HepG2 (cell line): Measurements from ENCODE around the gene KRTAP5-9. TPM values are rescaled to one million over a fixed set of nuclear protein-coding genes. Genes with fewer than 3 reads are reported as not detected.

Source experiments
- ATAC-seq: fragments of 200-7000 bp; cut with Tn5 transposase; 3 replicates; pipeline ENCODE4 v1.9.1; 2020; ENCODE audit warnings: mild to moderate bottlenecking, moderate library complexity
- BruUV-seq: library from RNA; stranded (reverse); fragments of 400-500 nt; replicated peaks from 2 replicates; lab custom pipeline; 2021; lab: Mats Ljungman, UMichigan
- CTCF ChIA-PET: fragments of 300-600 bp; formaldehyde crosslinking; extraction: SDS; loops from one replicate; lab custom pipeline; 2021; ENCODE audit warnings: low total read pairs, inconsistent platforms, low intra/inter-chr PET ratio; lab: Yijun Ruan, JAX
- POLR2A ChIA-PET: fragments of 350-600 bp; sonication (Branson Sonifier 250); formaldehyde crosslinking; loops from one replicate; lab custom pipeline; 2020; ENCODE audit warnings: antibody characterized with exemption, inconsistent platforms; lab: Yijun Ruan, JAX
- DNase-seq: peaks from one replicate; pipeline ENCODE4 v3.0.0-alpha.2; 2015; ENCODE audit warnings: low spot score
- FAIRE-seq: peaks from 3 replicates; lab custom pipeline; 2011; peaks lifted over from hg19 to GRCh38; lab: Jason Lieb, UNC
- H2AFZ ChIP-seq: one replicate; pipeline ENCODE4 v1.6.1; 2011; ENCODE audit warnings: low read length, inconsistent platforms
- H3K27ac ChIP-seq: fragments of 300-600 bp; 3 replicates; pipeline ENCODE4 v1.8.0; 2011; ENCODE audit warnings: mixed run types, mild to moderate bottlenecking, mixed read lengths, low read length, inconsistent platforms; ENCODE audit not compliant: insufficient read depth; ENCODE audit errors: extremely low read length
- H3K27me3 ChIP-seq, 2 experiments: fragments of 200-600 bp in 1 of 2; 2 replicates in 1 of 2; 3 replicates in 1 of 2; pipeline versions ENCODE4 v1.6.0 to v1.8.0; 2011; ENCODE audit warnings: low read length in 2 of 2, mild to moderate bottlenecking in 2 of 2, moderate library complexity in 2 of 2, inconsistent platforms in 1 of 2; ENCODE audit not compliant: insufficient read depth in 2 of 2, control insufficient read depth in 1 of 2
- H3K36me3 ChIP-seq, 2 experiments: fragments of 200-600 bp in 1 of 2; replicated peaks in 1 of 2; 2 replicates in 1 of 2; 3 replicates in 1 of 2; pipeline versions ENCODE4 v1.5.1 to v1.8.0; 2011; ENCODE audit warnings: low read length in 2 of 2, inconsistent platforms in 1 of 2; ENCODE audit not compliant: insufficient read depth in 2 of 2, control insufficient read depth in 1 of 2
- H3K4me1 ChIP-seq: 2 replicates; pipeline ENCODE4 v1.5.1; 2012; ENCODE audit warnings: low read length, inconsistent platforms; ENCODE audit not compliant: insufficient read depth
- H3K4me2 ChIP-seq: 2 replicates; pipeline ENCODE4 v1.6.0; 2011; ENCODE audit warnings: low read depth, low read length, inconsistent platforms
- H3K4me3 ChIP-seq, 3 experiments: fragments of 200-600 bp in 1 of 3; sonication (generic), shearing (Covaris generic) in 1 of 3; replicated peaks in 1 of 3; 2 replicates each; pipeline ENCODE4 v1.5.1; 2011 to 2016; ENCODE audit warnings: low read length in 3 of 3, inconsistent platforms in 2 of 3, low read depth in 2 of 3, mild to moderate bottlenecking in 2 of 3, control low read depth in 1 of 3, mixed read lengths in 1 of 3; ENCODE audit not compliant: insufficient read depth in 1 of 3
- H3K79me2 ChIP-seq: one replicate; pipeline ENCODE4 v1.6.1; 2011; ENCODE audit warnings: low read length, inconsistent platforms; ENCODE audit not compliant: insufficient read depth
- H3K9ac ChIP-seq: 2 replicates; pipeline ENCODE4 v1.6.0; 2011; ENCODE audit warnings: mild to moderate bottlenecking, low read depth, low read length, inconsistent platforms; ENCODE audit not compliant: insufficient read depth
- H3K9me3 ChIP-seq: 2 replicates; pipeline ENCODE4 v1.5.1; 2012; ENCODE audit warnings: mild to moderate bottlenecking, low read length
- H4K20me1 ChIP-seq: 2 replicates; pipeline ENCODE4 v1.6.0; 2011; ENCODE audit warnings: inconsistent platforms, mild to moderate bottlenecking, low read length, moderate library complexity; ENCODE audit not compliant: insufficient read depth
- ATF2 ChIP-seq: sonication (generic); formaldehyde crosslinking; IDR thresholded peaks from 2 replicates; pipeline ENCODE4 v1.4.0; 2020; ENCODE audit warnings: missing genetic modification reagents
- ZBTB14 ChIP-seq: sonication (generic); formaldehyde crosslinking; IDR thresholded peaks from 2 replicates; pipeline ENCODE4 v1.4.0; 2020; ENCODE audit warnings: missing genetic modification reagents
- ZBTB38 ChIP-seq: sonication (generic); formaldehyde crosslinking; IDR thresholded peaks from 2 replicates; pipeline ENCODE4 v1.5.1; 2020; ENCODE audit warnings: mild to moderate bottlenecking, missing genetic modification reagents
- WGBS: methylation state at CpG from one replicate; pipeline ENCODE4 v1.1.6; 2017; ENCODE audit warnings: low lambda C conversion rate; 5-methylcytosine and 5-hydroxymethylcytosine counted together
- in situ Hi-C: cut with HindIII; loops from 2 replicates; pipeline ENCODE4 v1.10.0; 2017; ENCODE audit warnings: low pct_unique_long_range_greater_than_20kb; ENCODE audit not compliant: extremely low pct_ligation_motif_present
- intact Hi-C: fragments of 100-400 bp; cut with micrococcal nuclease; formaldehyde crosslinking; loops from one replicate; pipeline ENCODE4 v1.10.0; 2022; ENCODE audit not compliant: unreplicated experiment
- polyA plus RNA-seq, 8 experiments: library from polyadenylated mRNA; depleted of rRNA in 3 of 8; stranded (reverse) in 7 of 8; unstranded in 1 of 8; fragments of >200 nt; fragmentation: Illumina TruSeq in 4 of 8; extraction: Trizol in 4 of 8; gene quantifications; 2 replicates each; pipeline versions ENCODE4 v1.2.1 to v1.2.3, GENCODE V29; 2011 to 2016; ENCODE audit warnings: low read depth in 4 of 8, missing spikeins in 1 of 8, mixed read lengths in 1 of 8; ENCODE audit not compliant: insufficient read depth in 1 of 8
- total RNA-seq, 5 experiments: library from RNA; depleted of rRNA; stranded (reverse); fragments of >200 nt; fragmentation: Illumina TruSeq; extraction: Trizol; gene quantifications; 2 replicates each; pipeline ENCODE4 v1.2.3, GENCODE V29; 2016; ENCODE audit warnings: low read depth in 1 of 5
- TF ChIP-seq, protein P1 (sequence below): sonication (generic); formaldehyde crosslinking; IDR thresholded peaks from 2 replicates; pipeline ENCODE4 v1.5.1; 2020; ENCODE audit warnings: mild to moderate bottlenecking, missing genetic modification reagents, moderate library complexity

The KRTAP5-9 gene
- total and polyA plus RNA-seq, 2 of the 13 experiments (the other 11 are each of a cell fraction or from before 2014, with no cell fraction given) = 0.09 TPM; not detected in 1

DNA sequence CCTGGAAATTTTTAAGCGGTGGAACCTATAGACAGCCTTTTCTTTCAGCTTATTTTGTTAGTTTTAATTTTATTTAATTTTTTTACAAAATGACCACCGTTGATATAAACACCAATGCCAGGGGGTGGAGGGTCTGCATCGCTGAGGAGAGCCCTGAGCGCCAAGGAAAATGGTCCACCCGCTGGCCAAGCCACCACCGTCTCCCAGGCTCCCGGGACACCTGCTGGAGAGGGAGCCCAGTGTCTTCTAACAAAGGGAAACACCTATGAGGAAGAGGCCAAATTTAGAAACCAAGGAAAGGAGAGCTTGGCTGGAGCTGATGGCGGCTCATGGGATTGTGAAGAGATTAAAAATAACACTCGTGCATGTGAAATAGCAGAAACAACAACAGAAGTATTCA, 10.7 kb upstream of the KRTAP5-9 start:
- no peak for FAIRE-seq
- H3K4me2 ChIP-seq = no peak overlapping the region; the same call in 1 of the 2 replicates
- H3K4me3 ChIP-seq = no peak overlapping the region
- intact Hi-C loops (no loop called here), in situ Hi-C loops (no loop called here)
- H3K36me3 ChIP-seq = no peaks in the 10 kb centered on the region
- H4K20me1 ChIP-seq = no peaks in the 10 kb centered on the region
- TF ChIP-seq ZBTB38 (CRISPR knock-in tag) (peak; percentile 32; the same call in 1 of the 2 replicates), ATF2 (CRISPR knock-in tag) (no peak), ZBTB14 (no peak)
- TF ChIP-seq, protein P1, sequence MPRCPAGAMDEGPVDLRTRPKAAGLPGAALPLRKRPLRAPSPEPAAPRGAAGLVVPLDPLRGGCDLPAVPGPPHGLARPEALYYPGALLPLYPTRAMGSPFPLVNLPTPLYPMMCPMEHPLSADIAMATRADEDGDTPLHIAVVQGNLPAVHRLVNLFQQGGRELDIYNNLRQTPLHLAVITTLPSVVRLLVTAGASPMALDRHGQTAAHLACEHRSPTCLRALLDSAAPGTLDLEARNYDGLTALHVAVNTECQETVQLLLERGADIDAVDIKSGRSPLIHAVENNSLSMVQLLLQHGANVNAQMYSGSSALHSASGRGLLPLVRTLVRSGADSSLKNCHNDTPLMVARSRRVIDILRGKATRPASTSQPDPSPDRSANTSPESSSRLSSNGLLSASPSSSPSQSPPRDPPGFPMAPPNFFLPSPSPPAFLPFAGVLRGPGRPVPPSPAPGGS (CRISPR knock-in tag) = no peak
- no TSS peak for BruUV-seq
- no peaks in the 10 kb centered on the region for H3K79me2 ChIP-seq
- POLR2A ChIA-PET = no interaction called here
- H3K27me3 ChIP-seq = no peaks in the 10 kb centered on the region
- H3K4me1 ChIP-seq = peaks cover 96% of the 10 kb centered on the region
- ATAC-seq = no peak
- no peak for DNase-seq
- H2AFZ ChIP-seq = no peak overlapping the region
- no peak overlapping the region for H3K9ac ChIP-seq
- CTCF ChIA-PET = no interaction called here
- H3K27ac ChIP-seq = no peak overlapping the region
- H3K9me3 ChIP-seq = no peaks in the 10 kb centered on the region
- WGBS = 83% methylated on average over 9 of the region's 9 CpGs
